Measurements from ENCODE around the gene TBX10. TPM values are rescaled to one million over a fixed set of nuclear protein-coding genes. Genes with fewer than 3 reads are reported as not detected.
"Not testable (repeated sequence)": the region's sequence is repeated elsewhere in the genome, so short reads cannot be mapped to it uniquely, and the experiment has no call there.

TBX10 gene
- total RNA-seq, 1 donor from 2014 or later: not detected

DNA sequence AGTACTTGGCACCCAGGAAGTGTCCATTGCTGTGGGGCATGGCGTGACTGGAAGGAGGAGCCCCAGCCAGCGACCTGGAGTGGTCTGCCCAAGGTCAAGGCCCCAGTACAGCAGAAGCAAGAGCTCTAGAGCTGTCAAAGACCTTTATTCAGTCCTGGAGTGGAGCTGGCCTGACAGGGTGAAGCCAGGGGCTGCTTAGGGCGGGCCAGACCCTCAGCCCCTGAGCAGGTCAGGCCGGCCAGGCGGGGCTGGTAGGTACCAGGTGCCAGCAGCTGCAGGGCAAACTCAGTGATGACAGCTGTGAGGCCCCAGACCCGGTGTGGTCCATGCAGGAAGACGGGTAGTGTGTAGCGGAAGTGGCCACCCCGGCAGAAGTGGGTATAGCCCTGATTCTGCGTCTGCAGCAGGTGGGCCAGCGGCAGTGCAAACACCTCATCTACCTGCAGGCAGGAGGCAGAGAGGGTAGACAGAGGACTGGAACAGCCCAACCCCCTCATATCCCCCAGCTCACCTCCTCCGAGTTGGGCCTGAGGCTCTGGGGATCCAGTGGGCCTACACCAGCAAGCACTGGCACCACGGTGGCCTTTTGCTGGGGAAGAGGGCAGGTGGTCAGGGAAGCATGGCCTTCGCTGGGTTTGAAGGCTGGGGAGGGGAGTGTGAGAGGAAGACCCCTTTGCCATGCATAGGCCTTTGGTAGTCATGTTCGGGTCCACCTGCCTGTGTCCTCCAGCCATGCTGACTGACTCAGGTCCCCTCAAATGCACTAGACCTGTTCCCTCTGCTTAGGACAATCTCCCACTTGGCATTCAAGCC lies 11.5 kb downstream of the TBX10 start:
- H3K36me3 Mint-ChIP-seq (ENCODE audit: low read depth): no peaks in the 10 kb centered on the region
- peaks cover 5% of the 10 kb centered on the region for H3K4me1 Mint-ChIP-seq (ENCODE audit: low read depth)
- DNase-seq (ENCODE audit: low spot score): peak; percentile 83
- H3K9me3 Mint-ChIP-seq (ENCODE audit: low read depth): no peaks in the 10 kb centered on the region
- H3K27ac Mint-ChIP-seq (ENCODE audit: unreplicated experiment): no peak overlapping the region
- H3K4me3 Mint-ChIP-seq (ENCODE audit: unreplicated experiment): no peak overlapping the region
- TF ChIP-seq, protein P1, sequence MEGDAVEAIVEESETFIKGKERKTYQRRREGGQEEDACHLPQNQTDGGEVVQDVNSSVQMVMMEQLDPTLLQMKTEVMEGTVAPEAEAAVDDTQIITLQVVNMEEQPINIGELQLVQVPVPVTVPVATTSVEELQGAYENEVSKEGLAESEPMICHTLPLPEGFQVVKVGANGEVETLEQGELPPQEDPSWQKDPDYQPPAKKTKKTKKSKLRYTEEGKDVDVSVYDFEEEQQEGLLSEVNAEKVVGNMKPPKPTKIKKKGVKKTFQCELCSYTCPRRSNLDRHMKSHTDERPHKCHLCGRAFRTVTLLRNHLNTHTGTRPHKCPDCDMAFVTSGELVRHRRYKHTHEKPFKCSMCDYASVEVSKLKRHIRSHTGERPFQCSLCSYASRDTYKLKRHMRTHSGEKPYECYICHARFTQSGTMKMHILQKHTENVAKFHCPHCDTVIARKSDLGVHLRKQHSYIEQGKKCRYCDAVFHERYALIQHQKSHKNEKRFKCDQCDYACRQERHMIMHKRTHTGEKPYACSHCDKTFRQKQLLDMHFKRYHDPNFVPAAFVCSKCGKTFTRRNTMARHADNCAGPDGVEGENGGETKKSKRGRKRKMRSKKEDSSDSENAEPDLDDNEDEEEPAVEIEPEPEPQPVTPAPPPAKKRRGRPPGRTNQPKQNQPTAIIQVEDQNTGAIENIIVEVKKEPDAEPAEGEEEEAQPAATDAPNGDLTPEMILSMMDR (IDR thresholded peaks at IDR 0.05): no peak
- H3K27me3 Mint-ChIP-seq (ENCODE audit: low read depth): no peaks in the 10 kb centered on the region

DNA sequence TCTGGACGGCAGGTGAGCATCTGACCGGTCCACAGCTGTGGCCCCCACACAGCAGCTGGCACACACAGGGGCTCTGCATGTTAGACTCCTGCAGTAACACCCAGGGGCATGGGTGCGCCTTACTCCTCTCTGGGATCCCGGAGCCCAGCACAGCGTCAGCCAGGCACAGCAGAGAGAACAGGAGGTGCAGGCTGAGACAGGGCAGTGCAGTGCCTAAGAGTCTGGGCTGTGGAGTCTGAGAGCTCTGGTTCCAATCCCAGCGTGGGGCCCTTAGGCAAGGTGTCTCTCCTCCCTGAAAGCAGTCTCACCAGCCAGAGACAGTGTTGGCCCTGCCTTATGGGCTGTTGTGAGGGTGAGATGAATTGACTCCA lies 12.1 kb downstream of the TBX10 start:
- Mint-ChIP-seq H3K4me3 (ENCODE audit: unreplicated experiment) (no peak overlapping the region), H3K27ac (ENCODE audit: unreplicated experiment) (no peak overlapping the region), H3K36me3 (ENCODE audit: low read depth) (no peaks in the 10 kb centered on the region), H3K9me3 (ENCODE audit: low read depth) (no peaks in the 10 kb centered on the region), H3K27me3 (ENCODE audit: low read depth) (no peaks in the 10 kb centered on the region), H3K4me1 (ENCODE audit: low read depth) (peaks cover 5% of the 10 kb centered on the region)
- TF ChIP-seq, protein P1 (IDR thresholded peaks at IDR 0.05): no peak
- peak; percentile 79 for DNase-seq (ENCODE audit: low spot score)

DNA sequence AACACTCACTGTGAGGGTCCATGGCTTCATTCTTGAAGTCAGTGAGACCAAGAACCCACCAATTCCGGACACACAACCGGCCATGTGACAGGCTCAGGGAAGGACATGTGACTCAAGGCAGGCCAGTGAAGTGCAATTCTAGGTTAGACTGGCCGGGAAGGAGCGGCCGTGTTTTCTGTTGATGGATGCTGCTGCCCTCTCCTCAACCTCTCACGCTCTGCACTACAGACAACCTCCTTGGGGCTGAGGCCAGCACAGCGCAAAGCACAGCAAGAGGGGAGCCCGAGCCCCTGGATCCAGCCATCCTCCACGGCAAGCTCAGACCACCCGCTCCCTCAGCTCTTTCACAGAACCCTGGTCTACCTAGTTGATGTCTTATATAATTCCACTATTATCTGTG lies 12.6 kb downstream of the TBX10 start:
- H3K9me3 Mint-ChIP-seq (ENCODE audit: low read depth): no peaks in the 10 kb centered on the region
- TF ChIP-seq, protein P1 (IDR thresholded peaks at IDR 0.05): no peak
- peaks cover 5% of the 10 kb centered on the region for H3K4me1 Mint-ChIP-seq (ENCODE audit: low read depth)
- no peaks in the 10 kb centered on the region for H3K36me3 Mint-ChIP-seq (ENCODE audit: low read depth)
- DNase-seq (ENCODE audit: low spot score): no peak
- no peaks in the 10 kb centered on the region for H3K27me3 Mint-ChIP-seq (ENCODE audit: low read depth)
- H3K4me3 Mint-ChIP-seq (ENCODE audit: unreplicated experiment): no peak overlapping the region
- no peak overlapping the region for H3K27ac Mint-ChIP-seq (ENCODE audit: unreplicated experiment)

DNA sequence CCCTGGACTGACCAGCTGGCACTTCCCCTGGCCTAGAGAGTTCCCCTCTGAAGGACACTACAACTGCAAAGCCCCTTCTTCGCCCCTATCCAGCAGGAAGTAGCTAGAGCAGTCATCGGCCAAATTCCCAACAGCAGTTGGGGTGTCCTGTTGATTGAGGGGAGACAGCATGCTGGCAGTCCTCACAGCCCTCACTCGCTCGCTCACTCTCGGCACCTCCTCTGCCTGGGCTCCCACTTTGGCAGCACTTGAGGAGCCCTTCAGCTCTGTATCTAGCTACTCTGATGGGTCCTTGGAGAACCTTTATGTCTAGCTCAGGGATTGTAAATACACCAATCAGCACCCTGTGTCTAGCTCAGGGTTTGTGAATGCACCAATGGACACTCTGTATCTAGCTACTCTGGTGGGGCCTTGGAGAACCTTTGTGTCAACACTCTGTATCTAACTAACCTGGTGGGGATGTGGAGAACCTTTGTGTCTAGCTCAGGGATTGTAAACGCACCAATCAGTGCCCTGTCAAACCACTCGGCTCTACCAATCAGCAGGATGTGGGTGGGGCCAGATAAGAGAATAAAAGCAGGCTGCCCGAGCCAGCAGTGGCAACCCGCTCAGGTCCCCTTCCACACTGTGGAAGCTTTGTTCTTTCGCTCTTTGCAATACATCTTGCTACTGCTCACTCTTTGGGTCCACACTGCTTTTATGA lies 13.3 kb downstream of the TBX10 start:
- H3K4me1 Mint-ChIP-seq (ENCODE audit: low read depth): peaks cover 11% of the 10 kb centered on the region
- H3K4me3 Mint-ChIP-seq (ENCODE audit: unreplicated experiment); DNase-seq (ENCODE audit: low spot score); H3K27me3 Mint-ChIP-seq (ENCODE audit: low read depth); H3K9me3 Mint-ChIP-seq (ENCODE audit: low read depth); H3K36me3 Mint-ChIP-seq (ENCODE audit: low read depth); H3K27ac Mint-ChIP-seq (ENCODE audit: unreplicated experiment): not testable (repeated sequence)

DNA sequence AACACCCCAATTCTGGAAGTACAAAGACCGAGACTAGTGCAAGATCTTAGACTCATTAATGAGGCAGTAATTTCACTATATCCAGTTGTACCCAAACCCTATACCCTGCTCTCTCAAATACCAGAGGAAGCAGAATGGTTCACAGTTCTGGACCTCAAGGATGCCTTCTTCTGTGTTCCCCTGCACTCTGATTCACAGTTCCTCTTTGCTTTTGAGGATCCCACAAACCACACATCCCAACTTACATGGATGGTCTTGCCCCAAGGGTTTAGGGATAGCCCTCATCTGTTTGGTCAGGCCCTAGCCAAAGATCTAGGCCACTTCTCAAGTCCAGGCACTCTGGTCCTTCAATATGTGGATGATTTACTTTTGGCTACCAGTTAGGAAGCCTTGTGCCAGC lies 15.8 kb downstream of the TBX10 start:
- not testable (repeated sequence) for H3K4me3 Mint-ChIP-seq (ENCODE audit: unreplicated experiment); H3K9me3 Mint-ChIP-seq (ENCODE audit: low read depth); H3K27me3 Mint-ChIP-seq (ENCODE audit: low read depth); DNase-seq (ENCODE audit: low spot score); H3K36me3 Mint-ChIP-seq (ENCODE audit: low read depth); H3K27ac Mint-ChIP-seq (ENCODE audit: unreplicated experiment)
- H3K4me1 Mint-ChIP-seq (ENCODE audit: low read depth): peaks cover 22% of the 10 kb centered on the region

DNA sequence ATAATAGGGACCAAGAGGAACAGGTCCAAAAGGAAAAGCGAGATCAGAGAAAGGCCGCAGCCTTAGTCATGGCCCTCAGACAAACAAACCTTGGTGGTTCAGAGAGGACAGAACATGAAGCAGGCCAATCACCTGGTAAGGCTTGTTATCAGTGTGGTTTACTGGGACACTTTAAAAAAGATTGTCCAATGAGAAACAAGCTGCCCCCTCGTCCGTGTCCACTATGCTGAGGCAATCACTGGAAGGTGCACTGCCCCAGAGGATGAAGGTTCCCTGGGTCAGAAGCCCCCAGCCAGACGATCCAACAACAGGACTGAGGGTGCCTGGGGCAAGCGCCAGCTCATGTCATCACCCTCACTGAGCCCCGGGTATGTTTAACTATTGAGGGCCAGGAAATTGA lies 16.7 kb downstream of the TBX10 start:
- not testable (repeated sequence) for H3K36me3 Mint-ChIP-seq (ENCODE audit: low read depth); H3K9me3 Mint-ChIP-seq (ENCODE audit: low read depth); H3K4me3 Mint-ChIP-seq (ENCODE audit: unreplicated experiment); H3K27me3 Mint-ChIP-seq (ENCODE audit: low read depth); DNase-seq (ENCODE audit: low spot score); H3K27ac Mint-ChIP-seq (ENCODE audit: unreplicated experiment)
- H3K4me1 Mint-ChIP-seq (ENCODE audit: low read depth): peaks cover 22% of the 10 kb centered on the region

DNA sequence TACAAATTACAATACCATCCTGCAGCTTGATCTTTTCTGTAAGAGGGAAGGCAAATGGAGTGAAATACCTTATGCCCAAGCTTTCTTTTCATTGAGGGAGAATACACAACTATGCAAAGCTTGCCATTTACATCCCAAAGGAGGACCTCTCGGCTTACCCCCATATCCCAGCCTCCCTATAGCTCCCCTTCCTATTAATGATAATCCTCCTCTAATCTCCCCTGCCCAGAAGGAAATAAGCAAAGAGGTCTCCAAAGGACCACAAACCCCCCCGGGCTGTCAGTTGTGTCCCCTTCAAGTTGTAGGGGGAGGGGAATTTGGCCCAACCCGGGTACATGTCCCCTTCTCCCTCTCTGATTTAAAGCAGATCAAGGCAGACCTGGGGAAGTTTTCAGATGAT lies 17.6 kb downstream of the TBX10 start:
- not testable (repeated sequence) for H3K36me3 Mint-ChIP-seq (ENCODE audit: low read depth); H3K27me3 Mint-ChIP-seq (ENCODE audit: low read depth); H3K27ac Mint-ChIP-seq (ENCODE audit: unreplicated experiment); H3K4me3 Mint-ChIP-seq (ENCODE audit: unreplicated experiment); H3K9me3 Mint-ChIP-seq (ENCODE audit: low read depth); DNase-seq (ENCODE audit: low spot score)
- H3K4me1 Mint-ChIP-seq (ENCODE audit: low read depth): peaks cover 22% of the 10 kb centered on the region

DNA sequence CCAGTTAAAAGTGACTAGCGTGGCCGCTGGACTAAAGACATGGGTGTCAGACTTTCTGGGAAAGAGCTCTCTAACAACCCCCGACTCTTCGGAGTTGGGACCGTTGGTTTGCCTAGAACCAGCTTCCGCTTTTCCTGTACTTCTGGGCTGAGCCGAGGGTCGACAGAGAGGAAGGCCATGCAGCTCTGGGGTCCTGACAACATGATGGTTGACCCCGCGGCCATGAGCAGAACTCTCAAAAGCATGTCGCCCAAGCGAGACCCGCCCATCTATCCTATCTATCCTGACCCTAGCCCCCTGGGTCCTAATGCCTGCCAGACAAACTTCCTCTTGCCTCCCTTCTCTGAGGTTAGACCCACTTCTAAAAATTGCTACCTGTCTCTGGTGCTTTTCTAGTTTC lies 18.9 kb downstream of the TBX10 start:
- not testable (repeated sequence) for H3K9me3 Mint-ChIP-seq (ENCODE audit: low read depth); H3K27me3 Mint-ChIP-seq (ENCODE audit: low read depth); H3K36me3 Mint-ChIP-seq (ENCODE audit: low read depth); DNase-seq (ENCODE audit: low spot score)
- Mint-ChIP-seq H3K27ac (ENCODE audit: unreplicated experiment) (peak overlapping the region; percentile 24), H3K4me3 (ENCODE audit: unreplicated experiment) (peak overlapping the region; percentile 83), H3K4me1 (ENCODE audit: low read depth) (peaks cover 22% of the 10 kb centered on the region)

DNA sequence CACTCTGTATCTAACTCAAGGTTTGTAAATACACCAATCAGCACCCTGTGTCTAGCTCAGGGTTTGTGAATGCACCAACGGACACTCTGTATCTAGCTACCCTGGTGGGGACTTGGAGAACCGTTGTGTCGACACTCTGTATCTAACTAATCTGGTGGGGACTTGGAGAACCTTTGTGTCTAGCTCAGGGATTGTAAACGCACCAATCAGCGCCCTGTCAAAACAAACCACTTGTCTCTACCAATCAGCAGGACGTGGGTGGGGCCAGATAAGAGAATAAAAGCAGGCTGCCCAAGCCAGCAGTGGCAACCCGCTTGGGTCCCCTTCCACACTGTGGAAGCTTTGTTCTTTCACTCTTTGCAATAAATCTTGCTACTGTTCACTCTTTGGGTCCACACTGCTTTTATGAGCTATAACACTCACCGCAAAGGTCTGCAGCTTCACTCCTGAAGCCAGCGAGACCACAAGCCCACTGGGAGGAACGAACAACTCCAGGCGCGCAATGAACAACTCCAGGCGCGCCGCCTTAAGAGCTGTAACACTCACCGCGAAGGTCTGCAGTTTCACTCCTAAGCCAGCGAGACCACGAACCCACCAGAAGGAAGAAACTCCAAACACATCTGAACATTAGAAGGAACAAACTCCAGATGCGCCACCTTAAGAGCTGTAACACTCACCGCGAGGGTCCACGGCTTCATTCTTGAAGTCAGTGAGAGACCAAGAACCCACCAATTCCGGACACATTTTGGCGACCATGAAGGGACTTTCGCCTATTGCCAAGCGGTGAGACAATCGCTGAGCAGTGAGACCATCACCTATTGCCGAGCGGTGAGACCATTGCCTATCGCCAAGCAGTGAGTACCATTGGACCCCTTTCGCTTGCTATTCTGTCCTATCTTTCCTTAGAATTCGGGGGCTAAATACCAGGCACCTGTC lies 19.6 kb downstream of the TBX10 start:
- Mint-ChIP-seq H3K27ac (ENCODE audit: unreplicated experiment) (peak overlapping the region; percentile 32), H3K4me3 (ENCODE audit: unreplicated experiment) (peak overlapping the region; percentile 83), H3K4me1 (ENCODE audit: low read depth) (peaks cover 22% of the 10 kb centered on the region)
- not testable (repeated sequence) for H3K9me3 Mint-ChIP-seq (ENCODE audit: low read depth); DNase-seq (ENCODE audit: low spot score); H3K27me3 Mint-ChIP-seq (ENCODE audit: low read depth); H3K36me3 Mint-ChIP-seq (ENCODE audit: low read depth)
